Stimulated activated CD8-positive, alpha-beta memory T cell treated with anti-CD3 and anti-CD28 coated beads, Interleukin-7, amount 100 ng/mL, for 4 hours (primary cell): ENCODE data around the gene TMEM141.
"Not testable (repeated sequence)": the region's sequence is repeated elsewhere in the genome, so short reads cannot be mapped to it uniquely, and the experiment has no call there.

Source experiments
- DNase-seq, 2 donors: peaks; one replicate each; pipeline ENCODE4 v3.0.0-alpha.2; 2020; ENCODE audit warnings: low read depth in 2 of 2

The TMEM141 gene

DNA sequence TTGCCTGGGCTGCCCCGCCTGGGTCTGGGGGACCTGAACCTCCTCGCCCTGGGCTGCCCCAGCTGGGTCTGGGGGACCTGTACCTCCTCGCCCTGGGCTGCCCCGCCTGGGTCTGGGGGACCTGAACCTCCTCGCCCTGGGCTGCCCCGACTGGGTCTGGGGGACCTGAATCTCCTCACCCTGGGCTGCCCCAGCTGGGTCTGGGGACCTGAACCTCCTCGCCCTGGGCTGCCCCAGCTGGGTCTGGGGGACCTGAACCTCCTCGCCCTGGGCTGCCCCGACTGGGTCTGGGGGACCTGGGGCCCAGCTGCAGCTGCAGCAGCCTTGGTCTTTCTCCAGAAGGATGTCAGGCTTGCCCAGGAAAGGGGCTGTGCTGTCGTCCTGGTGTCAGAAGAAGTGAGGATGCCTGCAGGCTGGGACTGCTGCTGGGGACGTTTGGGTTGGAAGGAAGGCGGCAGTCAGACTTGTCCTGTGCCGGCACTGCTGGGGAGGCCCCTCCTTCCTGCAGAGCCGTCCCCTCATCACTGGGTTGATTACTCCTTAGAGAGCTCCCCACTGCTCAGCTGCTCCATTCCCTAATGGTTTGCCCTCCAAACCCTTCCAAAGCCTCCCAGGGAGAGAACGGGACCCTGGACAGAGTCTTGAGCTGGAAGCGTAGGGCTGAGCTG, 42.4 kb downstream of the TMEM141 start:
- not testable (repeated sequence) for DNase-seq

GRCh38 chr9:136835162-136835931, 44.2 kb downstream of the TMEM141 start:
- no peak for DNase-seq

GRCh38 chr9:136835932-136836904, 45.1 kb downstream of the TMEM141 start:
- no peak for DNase-seq

- DNase-seq, result no peak
These were observed 46.2 kb downstream of the TMEM141 start for GRCh38 chr9:136837146-136837855.

DNA sequence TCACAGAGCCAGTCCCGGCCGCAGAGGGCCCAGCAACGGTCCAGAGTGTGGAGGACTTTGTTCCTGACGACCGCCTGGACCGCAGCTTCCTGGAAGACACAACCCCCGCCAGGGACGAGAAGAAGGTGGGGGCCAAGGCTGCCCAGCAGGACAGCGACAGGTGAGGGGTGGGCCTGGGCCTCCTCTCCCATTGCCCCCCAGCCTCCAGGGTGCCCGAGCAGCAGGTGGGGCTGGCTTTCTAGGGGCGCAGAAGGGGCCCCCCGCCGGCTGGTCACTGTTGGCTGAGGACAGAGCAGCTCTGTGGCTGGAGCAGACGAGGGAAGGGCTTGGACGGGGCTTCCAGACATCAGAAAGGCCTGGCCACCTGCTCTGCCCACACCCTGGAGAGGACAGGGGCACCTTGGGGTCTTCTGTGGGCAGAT, 46.7 kb downstream of the TMEM141 start:
- not testable (repeated sequence) for DNase-seq

GRCh38 chr9:136838314-136839228, 47.4 kb downstream of the TMEM141 start:
- DNase-seq, result no peak

DNA sequence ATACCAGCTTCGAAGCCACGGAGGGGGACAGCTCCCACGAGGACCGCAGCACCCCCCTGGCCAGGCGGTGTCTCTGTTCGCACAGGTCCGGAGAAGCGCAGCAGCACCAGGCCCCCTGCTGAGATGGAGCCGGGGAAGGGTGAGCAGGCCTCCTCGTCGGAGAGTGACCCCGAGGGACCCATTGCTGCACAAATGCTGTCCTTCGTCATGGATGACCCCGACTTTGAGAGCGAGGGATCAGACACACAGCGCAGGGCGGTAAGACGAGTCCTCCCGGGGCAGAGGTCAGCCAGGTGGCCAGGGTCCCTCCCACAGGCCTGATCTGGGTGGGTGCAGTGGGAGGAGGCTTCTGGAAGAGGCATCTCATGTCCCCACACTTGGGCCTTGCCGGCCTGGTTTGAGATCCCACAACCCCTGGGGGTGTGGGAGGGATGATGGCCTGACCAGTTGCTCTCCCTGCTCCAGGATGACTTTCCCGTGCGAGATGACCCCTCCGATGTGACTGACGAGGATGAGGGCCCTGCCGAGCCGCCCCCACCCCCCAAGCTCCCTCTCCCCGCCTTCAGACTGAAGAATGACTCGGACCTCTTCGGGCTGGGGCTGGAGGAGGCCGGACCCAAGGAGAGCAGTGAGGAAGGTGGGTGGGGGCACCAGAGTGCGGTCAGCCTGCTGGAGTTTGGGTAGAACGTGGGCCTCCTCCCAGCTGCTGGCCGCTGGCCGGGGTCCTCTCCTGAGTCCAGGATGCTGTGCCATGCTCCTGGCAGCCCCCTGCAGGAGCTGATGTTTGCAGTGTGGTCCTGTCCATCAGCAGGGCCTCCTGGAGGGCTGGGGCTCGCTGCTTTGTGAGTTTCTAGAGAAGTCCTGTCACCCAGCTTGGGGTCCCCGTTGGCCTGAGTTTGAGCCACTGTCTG, 48.3 kb downstream of the TMEM141 start:
- no peak for DNase-seq

- no peak for DNase-seq
These were observed 49.2 kb downstream of the TMEM141 start for GRCh38 chr9:136840140-136840876.

DNA sequence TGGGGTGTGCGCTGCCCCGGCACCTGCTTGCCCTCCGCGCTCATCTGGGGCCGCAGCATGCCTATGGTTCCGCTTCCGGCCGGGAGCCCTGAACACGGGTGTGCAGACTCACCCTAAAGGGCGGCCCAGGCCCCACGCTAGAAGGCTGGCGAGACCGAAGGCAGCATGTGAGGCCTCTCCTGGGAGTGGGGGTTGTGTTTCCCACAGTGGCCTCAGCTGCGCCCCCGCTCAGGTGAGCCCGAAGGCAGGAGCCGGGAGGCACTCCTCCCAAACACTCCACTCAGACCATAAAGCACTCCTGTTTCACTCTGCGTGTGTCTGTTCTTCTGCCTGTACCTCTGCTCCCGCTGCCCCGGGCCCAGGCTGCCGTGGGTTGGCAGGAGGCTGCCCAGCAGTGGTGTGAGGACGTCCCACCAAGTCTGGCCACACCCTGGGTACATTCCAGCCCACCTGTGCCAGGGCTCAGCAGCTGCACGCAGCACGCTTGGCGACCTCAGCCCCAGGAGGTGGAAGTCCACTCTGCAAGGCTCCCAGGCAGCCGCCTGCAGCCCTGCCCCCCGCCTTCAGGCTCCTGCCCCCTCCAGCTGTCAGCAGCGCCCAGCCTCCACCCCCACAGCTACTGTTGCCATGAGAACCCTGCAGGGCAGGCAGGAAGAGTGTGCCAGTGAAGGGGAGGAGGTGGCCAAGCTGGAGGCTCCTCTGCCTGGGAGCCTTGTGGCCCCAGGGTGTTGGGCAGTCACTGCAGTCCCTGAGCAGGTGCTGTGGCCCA, 49.9 kb downstream of the TMEM141 start:
- no peak for DNase-seq

DNA sequence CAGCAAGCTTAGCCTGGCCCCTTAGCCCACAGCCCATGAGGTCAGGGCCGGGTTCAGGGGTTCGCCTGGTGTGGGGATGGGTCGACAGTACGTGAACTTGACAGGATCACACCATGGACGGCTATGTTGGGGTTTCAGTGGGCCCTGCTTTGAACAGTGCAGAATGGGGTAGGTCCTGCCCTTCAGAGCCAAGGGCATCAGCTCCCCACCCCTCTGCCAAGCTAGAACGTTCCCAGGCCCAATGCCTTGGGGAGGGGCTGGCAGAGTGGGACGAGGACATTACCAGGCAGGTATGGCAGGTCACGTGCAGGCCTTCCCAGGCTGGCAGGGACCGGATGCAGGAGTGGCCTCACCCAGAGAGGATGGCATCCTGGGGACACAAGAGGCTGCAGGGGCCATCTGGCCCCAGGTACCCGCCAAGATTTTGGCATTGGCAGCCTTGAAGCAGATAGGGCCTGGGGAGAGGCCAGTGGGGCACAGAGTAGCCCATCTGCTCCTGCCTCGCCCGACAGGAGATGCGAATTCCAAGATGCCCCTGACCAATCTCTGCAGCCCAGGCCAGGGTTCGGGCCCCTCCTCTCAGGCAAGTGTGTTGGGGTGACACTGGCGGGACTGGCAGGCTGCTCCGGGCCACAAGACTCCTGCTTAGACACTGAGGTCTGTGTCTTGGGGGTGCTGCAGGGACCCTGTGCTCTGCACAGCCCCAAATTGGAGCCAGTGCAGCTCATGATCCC, 50.7 kb downstream of the TMEM141 start:
- DNase-seq, result not testable (repeated sequence)

DNA sequence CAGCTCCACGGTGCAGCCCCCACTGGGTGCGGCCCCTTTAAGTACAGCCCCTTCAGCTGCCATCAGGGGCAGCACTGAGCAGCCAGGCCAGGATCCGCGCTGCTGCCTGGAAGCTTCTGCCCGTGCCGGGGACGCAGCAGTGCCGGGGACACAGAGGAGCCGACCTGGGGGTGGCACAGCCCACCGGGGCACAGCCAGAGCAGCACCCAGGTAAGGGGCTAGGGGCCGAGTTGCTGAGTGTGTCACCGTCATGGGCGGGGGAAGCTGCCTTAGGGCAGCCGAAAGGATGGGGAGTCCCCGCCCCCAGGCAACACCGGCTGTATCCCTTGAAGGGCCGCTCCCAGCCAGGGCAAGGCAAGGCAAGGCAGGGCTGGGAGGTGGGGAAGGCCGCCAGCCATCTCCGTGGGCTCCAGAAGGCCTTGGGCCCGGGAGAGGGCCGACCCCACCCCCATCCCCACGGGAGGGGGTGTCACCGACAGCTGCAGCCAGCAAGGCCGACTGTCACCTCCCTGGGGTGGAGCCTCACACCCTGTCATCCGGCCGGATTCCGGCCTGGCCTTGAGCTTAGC, 51.3 kb downstream of the TMEM141 start, which contains the start of gene AJM1:
Gene AJM1 (plus strand): TSS at position 99 of the 569 bp plus-strand sequence. CDS start 1,937 bp downstream, outside the sequence.
- peak; percentile 46 to 67 for DNase-seq
